Kidney (tissue), 14 donors: ENCODE data around the gene AP1G2. TPM values are rescaled to one million over a fixed set of nuclear protein-coding genes. Genes with fewer than 3 reads are reported as not detected.
"Not testable (repeated sequence)": the region's sequence is repeated elsewhere in the genome, so short reads cannot be mapped to it uniquely, and the experiment has no call there.

ENCODE experiments used
- DNase-seq, 5 donors: peaks; one replicate each; pipeline ENCODE4 v3.0.0-alpha.2; 2013 to 2020
- FAIRE-seq: peaks from 2 replicates; lab custom pipeline; 2012; peaks lifted over from hg19 to GRCh38; lab: Jason Lieb, UNC
- H3K27ac ChIP-seq, 2 donors: one replicate each; pipeline ENCODE4 v1.7.0; 2013; ENCODE audit warnings: low read depth in 2 of 2, low read length in 2 of 2, inconsistent platforms in 1 of 2
- H3K27me3 ChIP-seq: one replicate; pipeline ENCODE4 v1.7.1; 2013; ENCODE audit warnings: low read length, inconsistent platforms; ENCODE audit not compliant: control insufficient read depth, insufficient read depth
- H3K36me3 ChIP-seq, 3 donors: one replicate each; pipeline versions ENCODE4 v1.7.0 to v1.7.1; 2013; ENCODE audit warnings: low read length in 3 of 3, control low read depth in 1 of 3, inconsistent platforms in 1 of 3; ENCODE audit not compliant: insufficient read depth in 3 of 3, control insufficient read depth in 2 of 3
- H3K4me1 ChIP-seq, 3 donors: one replicate each; pipeline versions ENCODE4 v1.7.0 to v1.7.1; 2013; ENCODE audit warnings: low read length in 3 of 3, inconsistent platforms in 1 of 3, low read depth in 1 of 3; ENCODE audit not compliant: control insufficient read depth in 2 of 3, insufficient read depth in 2 of 3
- H3K4me3 ChIP-seq, 3 donors: one replicate each; pipeline versions ENCODE4 v1.7.0 to v1.8.1; 2013; ENCODE audit warnings: low read length in 3 of 3, control low read depth in 1 of 3, inconsistent platforms in 1 of 3
- H3K9ac ChIP-seq, 3 donors: one replicate each; pipeline versions ENCODE4 v1.7.0 to v1.7.1; 2013; ENCODE audit warnings: low read length in 3 of 3, control low read depth in 1 of 3, inconsistent platforms in 1 of 3
- H3K9me3 ChIP-seq, 3 donors: one replicate each; pipeline versions ENCODE4 v1.7.0 to v1.7.1; 2013; ENCODE audit warnings: low read length in 3 of 3, control low read depth in 1 of 3, inconsistent platforms in 1 of 3; ENCODE audit not compliant: control insufficient read depth in 2 of 3, insufficient read depth in 1 of 3
- CTCF ChIP-seq: IDR thresholded peaks from 3 replicates; pipeline ENCODE4 v1.5.1; 2012; ENCODE audit warnings: mild to moderate bottlenecking, moderate library complexity, borderline replicate concordance; ENCODE audit not compliant: insufficient read depth; ENCODE audit errors: extremely low read depth
- intact Hi-C: fragments of 100-400 bp; cut with DNase I; formaldehyde crosslinking; loops from one replicate; pipeline ENCODE4 v1.11.1; 2022
- polyA plus RNA-seq: library from polyadenylated mRNA; stranded (reverse); fragments of 350-450 nt; fragmentation: Illumina TruSeq; extraction: RNeasy Lipid Tissue Mini Kit (QIAGEN cat#74804); gene quantifications from one replicate; pipeline ENCODE4 v1.2.3, GENCODE V29; 2014; ENCODE audit warnings: low read depth, low replicate concordance; ENCODE audit not compliant: insufficient read depth
- total RNA-seq: library from RNA; stranded (reverse); fragmentation: NEBNext Ultra II Directional; extraction: Animal tissue kit (Norgen Biotek cat#: 25700); gene quantifications from one replicate; pipeline ENCODE4 v1.2.1, GENCODE V29; 2021
- donor health status: control.
- donor health status: control.
- donor health status: control.
- donor health status: control.
- donor health status: control.
- donor health status: DM: yes; HTN: yes; CAD: no.
- donor health status: Normal renal cell carcinoma (clear cell type).

AP1G2 gene
- total and polyA plus RNA-seq, 2 donors from 2014 or later, result 56.7 to 123 TPM

GRCh38 chr14:23610815-23611289, 43.3 kb upstream of the AP1G2 start:
- no peak for FAIRE-seq
- Histone ChIP-seq H3K9me3 (no peaks in the 10 kb centered on the region), H3K4me3 (no peak overlapping the region), H3K27ac (no peak overlapping the region), H3K9ac (no peak overlapping the region), H3K27me3 (no peaks in the 10 kb centered on the region), H3K4me1 (no peaks in the 10 kb centered on the region), H3K36me3 (no peaks in the 10 kb centered on the region)
- TF ChIP-seq CTCF, result no peak
- no peak for DNase-seq
- intact Hi-C loops, result no loop called here

GRCh38 chr14:23610090-23610814, 42.7 kb upstream of the AP1G2 start:
- intact Hi-C loops, result no loop called here
- Histone ChIP-seq H3K27me3 (no peaks in the 10 kb centered on the region), H3K9ac (no peak overlapping the region), H3K27ac (no peak overlapping the region), H3K4me1 (no peaks in the 10 kb centered on the region), H3K36me3 (no peaks in the 10 kb centered on the region), H3K9me3 (no peaks in the 10 kb centered on the region), H3K4me3 (no peak overlapping the region)
- no peak for FAIRE-seq
- no peak for TF ChIP-seq CTCF
- DNase-seq, result no peak

- not testable (repeated sequence) for H3K27ac ChIP-seq
Observed at GRCh38 chr14:23609411-23610089, 42.0 kb upstream of the AP1G2 start.

GRCh38 chr14:23609001-23609400, 41.4 kb upstream of the AP1G2 start:
- Histone ChIP-seq H3K36me3 (no peaks in the 10 kb centered on the region), H3K4me1 (no peaks in the 10 kb centered on the region), H3K9me3 (no peaks in the 10 kb centered on the region), H3K27ac (no peak overlapping the region), H3K27me3 (no peaks in the 10 kb centered on the region), H3K9ac (no peak overlapping the region), H3K4me3 (no peak overlapping the region)
- intact Hi-C loops, result no loop called here
- TF ChIP-seq CTCF, result no peak
- no peak for FAIRE-seq
- no peak for DNase-seq

More at GRCh38 chr14:23609411-23610089, 42.0 kb upstream of the AP1G2 start:
- H3K36me3 ChIP-seq, intact Hi-C loops, H3K27me3 ChIP-seq, H3K9ac ChIP-seq, DNase-seq, H3K9me3 ChIP-seq, H3K4me3 ChIP-seq, FAIRE-seq, H3K4me1 ChIP-seq: not testable (repeated sequence)
